Mesothelial cell of epicardium (in vitro differentiated cells): Measurements from ENCODE around the gene LAMA2. TPM values are rescaled to one million over a fixed set of nuclear protein-coding genes. Genes with fewer than 3 reads are reported as not detected.

ENCODE experiments used
- DNase-seq, 2 experiments: peaks; one replicate each; pipeline ENCODE4 v3.0.0; 2021; ENCODE audit warnings: low spot score in 2 of 2; ENCODE audit not compliant: unreplicated experiment in 2 of 2
- H3K27ac Mint-ChIP-seq: 2 replicates; pipeline ENCODE4 v1.8.0; 2021; ENCODE audit warnings: mixed read lengths
- H3K27me3 Mint-ChIP-seq: 2 replicates; pipeline ENCODE4 v1.8.0; 2021; ENCODE audit warnings: low read depth, mixed read lengths
- H3K36me3 Mint-ChIP-seq: 2 replicates; pipeline ENCODE4 v1.8.0; 2021; ENCODE audit warnings: mixed read lengths
- H3K4me1 Mint-ChIP-seq: 2 replicates; pipeline ENCODE4 v1.8.0; 2021; ENCODE audit warnings: mixed read lengths
- H3K4me3 Mint-ChIP-seq: 2 replicates; pipeline ENCODE4 v1.8.0; 2021; ENCODE audit warnings: mild to moderate bottlenecking, moderate library complexity, mixed read lengths
- H3K9me3 Mint-ChIP-seq: 2 replicates; pipeline ENCODE4 v1.8.0; 2021; ENCODE audit warnings: mixed read lengths
- CTCF ChIP-seq: fragments of 200-600 bp; sonication (generic); IDR thresholded peaks from one replicate; pipeline ENCODE4 v1.5.0; 2021; ENCODE audit warnings: antibody characterized with exemption; ENCODE audit not compliant: unreplicated experiment
- total RNA-seq: library from RNA; stranded (reverse); gene quantifications from 3 replicates; pipeline ENCODE4 v1.2.1, GENCODE V29; 2021

LAMA2 gene
- total RNA-seq, 1 donor from 2014 or later, result 63.2 TPM

GRCh38 chr6:129270450-129270849 lies 387.5 kb downstream of the LAMA2 start:
- Mint-ChIP-seq H3K4me3 (no peak overlapping the region), H3K4me1 (peaks cover 29% of the 10 kb centered on the region), H3K9me3 (no peaks in the 10 kb centered on the region), H3K27ac (no peak overlapping the region), H3K27me3 (no peaks in the 10 kb centered on the region), H3K36me3 (peaks cover 2% of the 10 kb centered on the region)
- no peak for TF ChIP-seq CTCF
- no peak for DNase-seq

GRCh38 chr6:129273161-129273560 lies 390.2 kb downstream of the LAMA2 start:
- TF ChIP-seq CTCF, result no peak
- no peak for DNase-seq
- no peak overlapping the region for H3K4me3 Mint-ChIP-seq
- H3K27ac Mint-ChIP-seq, result no peak overlapping the region
- no peaks in the 10 kb centered on the region for H3K27me3 Mint-ChIP-seq
- peaks cover 26% of the 10 kb centered on the region for H3K4me1 Mint-ChIP-seq
- peaks cover 2% of the 10 kb centered on the region for H3K36me3 Mint-ChIP-seq
- H3K9me3 Mint-ChIP-seq, result no peaks in the 10 kb centered on the region

- DNase-seq, result no peak
- peaks cover 46% of the 10 kb centered on the region for H3K4me1 Mint-ChIP-seq
- no peaks in the 10 kb centered on the region for H3K27me3 Mint-ChIP-seq
- H3K36me3 Mint-ChIP-seq, result peaks cover 2% of the 10 kb centered on the region
- H3K4me3 Mint-ChIP-seq, result no peak overlapping the region
- no peak for TF ChIP-seq CTCF
- H3K27ac Mint-ChIP-seq, result no peak overlapping the region
- H3K9me3 Mint-ChIP-seq, result no peaks in the 10 kb centered on the region
Observed at GRCh38 chr6:129276461-129276860, 393.5 kb downstream of the LAMA2 start.

GRCh38 chr6:129276986-129277385 lies 394.0 kb downstream of the LAMA2 start:
- no peak overlapping the region for H3K4me3 Mint-ChIP-seq
- no peaks in the 10 kb centered on the region for H3K27me3 Mint-ChIP-seq
- H3K36me3 Mint-ChIP-seq, result peaks cover 2% of the 10 kb centered on the region
- no peak overlapping the region for H3K27ac Mint-ChIP-seq
- DNase-seq, result no peak
- no peaks in the 10 kb centered on the region for H3K9me3 Mint-ChIP-seq
- TF ChIP-seq CTCF, result no peak
- H3K4me1 Mint-ChIP-seq, result peaks cover 47% of the 10 kb centered on the region

GRCh38 chr6:129279343-129280292 lies 396.7 kb downstream of the LAMA2 start:
- no peaks in the 10 kb centered on the region for H3K9me3 Mint-ChIP-seq
- no peak overlapping the region for H3K4me3 Mint-ChIP-seq
- DNase-seq, result no peak
- H3K27ac Mint-ChIP-seq, result peak overlapping the region; percentile 82
- peaks cover 53% of the 10 kb centered on the region for H3K4me1 Mint-ChIP-seq
- H3K36me3 Mint-ChIP-seq, result no peaks in the 10 kb centered on the region
- H3K27me3 Mint-ChIP-seq, result no peaks in the 10 kb centered on the region
- TF ChIP-seq CTCF, result no peak
